MM.1S (cell line): ENCODE results near the gene PDGFD.

Experiments
- DNase-seq: peaks from one replicate; pipeline ENCODE4 v3.0.0-alpha.2; 2015
- H2AFZ ChIP-seq: fragments of 300-600 bp; sonication (generic); 2 replicates; pipeline ENCODE4 v1.6.0; 2016; ENCODE audit warnings: antibody characterized with exemption, low read length
- H3F3A ChIP-seq: fragments of 300-600 bp; sonication (generic); 2 replicates; pipeline ENCODE4 v1.6.1; 2016; ENCODE audit warnings: mild to moderate bottlenecking, antibody characterized with exemption, low read length, moderate library complexity, mixed read lengths; ENCODE audit not compliant: insufficient read depth
- H3K27ac ChIP-seq: fragments of 300-600 bp; sonication (generic); 2 replicates; pipeline ENCODE4 v1.5.1; 2016; ENCODE audit warnings: mild to moderate bottlenecking, low read length
- H3K27me3 ChIP-seq: fragments of 300-600 bp; sonication (generic); replicated peaks from 2 replicates; pipeline ENCODE4 v1.6.0; 2016; ENCODE audit warnings: low read length; ENCODE audit not compliant: insufficient read depth
- H3K36me3 ChIP-seq: fragments of 300-600 bp; sonication (generic); replicated peaks from 2 replicates; pipeline ENCODE4 v1.6.1; 2016; ENCODE audit warnings: mild to moderate bottlenecking, low read length, mixed read lengths; ENCODE audit not compliant: insufficient read depth
- H3K4me1 ChIP-seq: fragments of 300-600 bp; sonication (generic); 2 replicates; pipeline ENCODE4 v1.6.1; 2016; ENCODE audit warnings: low read length, mixed read lengths
- H3K4me2 ChIP-seq: fragments of 300-600 bp; sonication (generic); 2 replicates; pipeline ENCODE4 v1.6.0; 2016; ENCODE audit warnings: low read depth, low read length
- H3K4me3 ChIP-seq: fragments of 300-600 bp; sonication (generic); 2 replicates; pipeline ENCODE4 v1.5.1; 2016; ENCODE audit warnings: low read length, mixed read lengths
- H3K79me2 ChIP-seq: fragments of 300-600 bp; sonication (generic); 2 replicates; pipeline ENCODE4 v1.6.1; 2016; ENCODE audit warnings: mixed run types, low read length, mixed read lengths
- H3K9ac ChIP-seq: fragments of 300-600 bp; sonication (generic); 2 replicates; pipeline ENCODE4 v1.6.1; 2016; ENCODE audit warnings: low read length, mixed read lengths
- H3K9me2 ChIP-seq: fragments of 300-600 bp; sonication (generic); replicated peaks from 2 replicates; pipeline ENCODE4 v1.6.1; 2016; ENCODE audit warnings: mild to moderate bottlenecking, low read length, mixed read lengths; ENCODE audit not compliant: insufficient read depth
- H3K9me3 ChIP-seq: fragments of 300-600 bp; sonication (generic); replicated peaks from 2 replicates; pipeline ENCODE4 v1.6.1; 2016; ENCODE audit warnings: mild to moderate bottlenecking, low read length, mixed read lengths; ENCODE audit not compliant: insufficient read depth
- H4K20me1 ChIP-seq: fragments of 300-600 bp; sonication (generic); 2 replicates; pipeline ENCODE4 v1.6.1; 2016; ENCODE audit warnings: mild to moderate bottlenecking, low read length, moderate library complexity, mixed read lengths; ENCODE audit not compliant: insufficient read depth
- EZH2 ChIP-seq: fragments of 300-600 bp; sonication (generic); optimal IDR thresholded peaks from 2 replicates; pipeline ENCODE3; 2017; ENCODE audit warnings: low read depth, mild to moderate bottlenecking, antibody characterized with exemption, low read length, mixed read lengths
- EZH2phosphoT487 ChIP-seq: fragments of 300-600 bp; sonication (generic); IDR thresholded peaks from 2 replicates; pipeline ENCODE4 v1.6.1; 2018; ENCODE audit warnings: antibody characterized with exemption, low read length
- TF ChIP-seq, protein P1 (sequence below): fragments of 300-600 bp; sonication (generic); IDR thresholded peaks from 2 replicates; pipeline ENCODE4 v1.5.1; 2016; ENCODE audit warnings: antibody characterized with exemption, low read length, mixed read lengths

The PDGFD gene

GRCh38 chr11:104183593-104183992, 19.6 kb upstream of the PDGFD start:
- Histone ChIP-seq H2AFZ (no peak overlapping the region), H3K79me2 (no peaks in the 10 kb centered on the region), H3K4me1 (no peaks in the 10 kb centered on the region), H3F3A (no peaks in the 10 kb centered on the region), H3K9me3 (no peaks in the 10 kb centered on the region), H3K9me2 (no peaks in the 10 kb centered on the region), H4K20me1 (no peaks in the 10 kb centered on the region), H3K27ac (no peak overlapping the region), H3K27me3 (no peaks in the 10 kb centered on the region), H3K4me3 (no peak overlapping the region), H3K36me3 (no peaks in the 10 kb centered on the region), H3K9ac (no peak overlapping the region), H3K4me2 (no peak overlapping the region)
- TF ChIP-seq EZH2 = no peak
- no peak for DNase-seq

DNA sequence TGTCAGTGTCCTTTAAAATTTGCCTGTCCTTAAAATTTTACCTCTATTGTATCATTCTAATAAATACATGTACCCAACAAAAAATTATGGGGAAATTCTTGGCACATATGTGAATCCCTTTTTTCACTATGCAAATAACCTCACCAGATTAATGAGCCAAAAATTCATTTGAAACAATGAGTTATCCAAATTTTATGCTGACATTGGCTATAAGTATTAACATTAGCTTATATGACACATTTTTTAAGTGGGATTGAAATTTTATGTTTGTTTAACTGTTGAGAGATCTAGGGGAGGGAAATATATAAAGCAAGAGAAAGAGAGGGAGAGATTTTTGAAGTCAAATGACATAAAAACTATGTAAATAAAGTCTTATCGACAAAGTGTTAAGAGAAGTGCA, 11.8 kb upstream of the PDGFD start:
- no peaks in the 10 kb centered on the region for H3K9me3 ChIP-seq
- H3K36me3 ChIP-seq = no peaks in the 10 kb centered on the region
- H3K27ac ChIP-seq = no peak overlapping the region
- no peak overlapping the region for H3K9ac ChIP-seq
- no peak for TF ChIP-seq EZH2
- H3K4me1 ChIP-seq = no peaks in the 10 kb centered on the region
- no peaks in the 10 kb centered on the region for H3K79me2 ChIP-seq
- H3K9me2 ChIP-seq = no peaks in the 10 kb centered on the region
- H4K20me1 ChIP-seq = no peaks in the 10 kb centered on the region
- H3K4me3 ChIP-seq = no peak overlapping the region
- no peak for DNase-seq
- H3K4me2 ChIP-seq = no peak overlapping the region
- no peaks in the 10 kb centered on the region for H3F3A ChIP-seq
- no peaks in the 10 kb centered on the region for H3K27me3 ChIP-seq
- H2AFZ ChIP-seq = no peak overlapping the region

GRCh38 chr11:104169091-104169490, 5.1 kb upstream of the PDGFD start:
- H3K4me3 ChIP-seq = no peak overlapping the region
- no peak overlapping the region for H3K9ac ChIP-seq
- no peaks in the 10 kb centered on the region for H3K79me2 ChIP-seq
- H3K9me3 ChIP-seq = no peaks in the 10 kb centered on the region
- H3K36me3 ChIP-seq = no peaks in the 10 kb centered on the region
- no peaks in the 10 kb centered on the region for H3F3A ChIP-seq
- no peak overlapping the region for H3K27ac ChIP-seq
- H3K4me2 ChIP-seq = no peak overlapping the region
- H2AFZ ChIP-seq = no peak overlapping the region
- DNase-seq = no peak
- no peak for TF ChIP-seq EZH2phosphoT487
- TF ChIP-seq EZH2 = no peak
- TF ChIP-seq, protein P1, sequence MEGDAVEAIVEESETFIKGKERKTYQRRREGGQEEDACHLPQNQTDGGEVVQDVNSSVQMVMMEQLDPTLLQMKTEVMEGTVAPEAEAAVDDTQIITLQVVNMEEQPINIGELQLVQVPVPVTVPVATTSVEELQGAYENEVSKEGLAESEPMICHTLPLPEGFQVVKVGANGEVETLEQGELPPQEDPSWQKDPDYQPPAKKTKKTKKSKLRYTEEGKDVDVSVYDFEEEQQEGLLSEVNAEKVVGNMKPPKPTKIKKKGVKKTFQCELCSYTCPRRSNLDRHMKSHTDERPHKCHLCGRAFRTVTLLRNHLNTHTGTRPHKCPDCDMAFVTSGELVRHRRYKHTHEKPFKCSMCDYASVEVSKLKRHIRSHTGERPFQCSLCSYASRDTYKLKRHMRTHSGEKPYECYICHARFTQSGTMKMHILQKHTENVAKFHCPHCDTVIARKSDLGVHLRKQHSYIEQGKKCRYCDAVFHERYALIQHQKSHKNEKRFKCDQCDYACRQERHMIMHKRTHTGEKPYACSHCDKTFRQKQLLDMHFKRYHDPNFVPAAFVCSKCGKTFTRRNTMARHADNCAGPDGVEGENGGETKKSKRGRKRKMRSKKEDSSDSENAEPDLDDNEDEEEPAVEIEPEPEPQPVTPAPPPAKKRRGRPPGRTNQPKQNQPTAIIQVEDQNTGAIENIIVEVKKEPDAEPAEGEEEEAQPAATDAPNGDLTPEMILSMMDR = no peak
- no peaks in the 10 kb centered on the region for H3K27me3 ChIP-seq
- H3K4me1 ChIP-seq = no peaks in the 10 kb centered on the region
- H3K9me2 ChIP-seq = no peaks in the 10 kb centered on the region
- H4K20me1 ChIP-seq = no peaks in the 10 kb centered on the region

DNA sequence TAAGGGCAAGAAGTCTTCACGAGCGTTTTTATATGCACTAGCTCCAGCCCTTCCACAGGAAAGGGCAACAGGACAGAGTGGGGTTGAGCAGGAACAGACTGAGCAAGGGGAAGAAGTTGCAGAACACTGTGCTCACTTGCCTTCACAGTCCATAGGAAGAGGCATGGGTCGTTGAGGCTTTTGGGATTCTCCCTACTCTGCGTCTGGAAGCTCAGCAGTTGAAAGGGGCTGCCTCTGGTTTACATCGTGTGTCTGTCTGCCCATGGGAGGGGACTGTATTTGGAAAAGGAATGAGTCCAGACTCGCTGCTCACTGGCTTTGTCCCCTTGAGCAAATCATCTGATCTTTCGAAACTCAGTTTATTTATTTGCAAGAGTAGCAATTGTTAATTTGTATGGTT, 1.1 kb upstream of the PDGFD start:
- Histone ChIP-seq H3K79me2 (no peaks in the 10 kb centered on the region), H3K36me3 (no peaks in the 10 kb centered on the region), H3K9me3 (no peaks in the 10 kb centered on the region), H3K4me1 (no peaks in the 10 kb centered on the region), H2AFZ (no peak overlapping the region), H3K9ac (no peak overlapping the region), H3K9me2 (no peaks in the 10 kb centered on the region), H3K27ac (no peak overlapping the region), H3K27me3 (no peaks in the 10 kb centered on the region), H3K4me2 (no peak overlapping the region), H3K4me3 (no peak overlapping the region), H4K20me1 (no peaks in the 10 kb centered on the region), H3F3A (no peaks in the 10 kb centered on the region)
- no peak for TF ChIP-seq EZH2phosphoT487
- TF ChIP-seq, protein P1 = no peak
- TF ChIP-seq EZH2 = no peak
- no peak for DNase-seq
